Left lung (tissue), 10 donors: ENCODE results near the gene FGFR3. TPM values are rescaled to one million over a fixed set of nuclear protein-coding genes. Genes with fewer than 3 reads are reported as not detected.

Source experiments
- ATAC-seq: fragments of 200-7000 bp; cut with Tn5 transposase; one replicate; pipeline ENCODE4 v1.9.1; 2020; ENCODE audit warnings: moderate library complexity
- DNase-seq, 4 donors: peaks; one replicate each; pipeline ENCODE4 v3.0.0-alpha.2; 2013 to 2020
- H3K27ac ChIP-seq, 2 donors: fragments of 200-600 bp; sonication (generic) in 1 of 2; one replicate each; pipeline versions ENCODE4 v1.5.0 to v1.8.0; 2020 to 2021
- H3K27me3 ChIP-seq, 2 donors: fragments of 200-600 bp; sonication (generic) in 1 of 2; one replicate each; pipeline versions ENCODE4 v1.5.0 to v1.8.0; 2020 to 2021
- H3K36me3 ChIP-seq, 2 donors: fragments of 200-600 bp; sonication (generic) in 1 of 2; one replicate each; pipeline versions ENCODE4 v1.5.0 to v1.8.0; 2020 to 2021
- H3K4me1 ChIP-seq, 2 donors: fragments of 200-600 bp; one replicate each; pipeline ENCODE4 v1.8.0; 2021
- H3K4me3 ChIP-seq, 2 donors: fragments of 200-600 bp; sonication (generic) in 1 of 2; one replicate each; pipeline versions ENCODE4 v1.5.0 to v1.8.0; 2020 to 2021; ENCODE audit warnings: mild to moderate bottlenecking in 1 of 2
- H3K9me3 ChIP-seq, 2 donors: fragments of 200-600 bp; sonication (generic) in 1 of 2; one replicate each; pipeline versions ENCODE4 v1.5.0 to v1.8.0; 2020 to 2021
- CTCF ChIP-seq, 2 donors: fragments of 200-600 bp; sonication (generic) in 1 of 2; IDR thresholded peaks; one replicate each; pipeline versions ENCODE4 v1.5.0 to v1.8.0; 2021; ENCODE audit warnings: antibody characterized with exemption in 2 of 2
- intact Hi-C, 2 donors: fragments of 100-400 bp; cut with DNase I; formaldehyde crosslinking; loops; one replicate each; pipeline versions ENCODE4 v1.11.2 to v1.14.2; 2022
- polyA plus RNA-seq, 6 donors: library from polyadenylated mRNA; unstranded; fragments of 120-200 nt; gene quantifications; one replicate each; pipeline ENCODE4 v1.2.1, GENCODE V29; 2013; ENCODE audit not compliant: insufficient read length in 6 of 6
- total RNA-seq, 2 donors: library from RNA; stranded (reverse); fragmentation: NEBNext Ultra II Directional; extraction: Animal tissue kit (Norgen Biotek cat#: 25700); gene quantifications; one replicate each; pipeline ENCODE4 v1.2.1, GENCODE V29; 2021
- donor health status: DM: no; HTN: yes; CAD: no.
- donor health status: DM: no; HTN: no; CAD: no.

Gene FGFR3
- total and polyA plus RNA-seq, 8 donors = 10.8 to 134 (median 90.4) TPM

DNA sequence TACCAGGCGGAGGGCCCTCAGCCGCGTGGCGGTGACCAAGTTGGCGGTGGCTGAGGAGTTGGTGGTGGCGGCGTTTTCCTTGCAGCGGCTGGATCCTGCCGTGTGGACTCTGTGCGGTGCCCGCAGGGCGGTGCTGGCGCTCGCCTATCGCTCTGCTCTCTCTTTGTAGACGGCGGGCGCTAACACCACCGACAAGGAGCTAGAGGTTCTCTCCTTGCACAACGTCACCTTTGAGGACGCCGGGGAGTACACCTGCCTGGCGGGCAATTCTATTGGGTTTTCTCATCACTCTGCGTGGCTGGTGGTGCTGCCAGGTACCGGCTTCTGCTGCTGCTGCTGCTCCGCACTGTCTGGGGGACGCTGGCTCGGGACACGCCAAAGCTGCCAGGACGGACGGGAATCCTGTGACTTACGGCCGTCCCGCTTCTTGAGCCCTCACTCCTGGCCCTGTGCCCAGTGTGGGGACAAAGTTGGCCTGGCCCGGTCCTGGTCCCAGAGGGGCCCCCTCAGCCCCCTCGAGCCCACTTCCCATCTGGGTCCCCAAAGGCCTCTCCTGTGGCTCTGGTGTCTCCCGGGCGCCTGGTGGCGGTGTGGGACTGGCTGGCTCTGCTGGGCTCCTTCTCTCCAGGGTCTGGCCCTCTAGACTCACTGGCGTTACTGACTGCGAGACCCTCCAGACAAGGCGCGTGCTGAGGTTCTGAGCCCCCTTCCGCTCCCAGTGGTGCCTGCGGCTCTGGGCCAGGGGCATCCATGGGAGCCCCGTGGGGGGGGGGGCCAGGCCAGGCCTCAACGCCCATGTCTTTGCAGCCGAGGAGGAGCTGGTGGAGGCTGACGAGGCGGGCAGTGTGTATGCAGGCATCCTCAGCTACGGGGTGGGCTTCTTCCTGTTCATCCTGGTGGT is 10.7 kb downstream of the FGFR3 start:
- no peak for TF ChIP-seq CTCF (IDR thresholded peaks at IDR 0.05)
- DNase-seq (no peak), ATAC-seq (no peak)

GRCh38 chr4:1804638-1805492 is 11.8 kb downstream of the FGFR3 start:
- no peaks in the 10 kb centered on the region for H3K27me3 ChIP-seq
- H3K9me3 ChIP-seq = no peaks in the 10 kb centered on the region
- no peaks in the 10 kb centered on the region for H3K4me1 ChIP-seq
- H3K27ac ChIP-seq = no peak overlapping the region
- no peak overlapping the region for H3K4me3 ChIP-seq
- H3K36me3 ChIP-seq = no peaks in the 10 kb centered on the region
- no peak for ATAC-seq
- DNase-seq = no peak
- TF ChIP-seq CTCF (IDR thresholded peaks at IDR 0.05) = no peak
- intact Hi-C loops = no loop called here

More for the DNA sequence above, 10.7 kb downstream of the FGFR3 start:
- Histone ChIP-seq H3K36me3 (no peaks in the 10 kb centered on the region), H3K4me3 (no peak overlapping the region), H3K4me1 (no peaks in the 10 kb centered on the region), H3K27me3 (peaks cover 0 to 4% of the 10 kb centered on the region in 2 donors), H3K27ac (no peak overlapping the region), H3K9me3 (no peaks in the 10 kb centered on the region)
- intact Hi-C loops = no loop called here

GRCh38 chr4:1805493-1806222 is 12.6 kb downstream of the FGFR3 start:
- H3K36me3 ChIP-seq = no peaks in the 10 kb centered on the region
- ATAC-seq (no peak), DNase-seq (no peak)
- no peak overlapping the region for H3K27ac ChIP-seq
- no peak for TF ChIP-seq CTCF (IDR thresholded peaks at IDR 0.05)
- H3K9me3 ChIP-seq = no peaks in the 10 kb centered on the region
- intact Hi-C loops = no loop called here
- H3K4me1 ChIP-seq = no peaks in the 10 kb centered on the region
- no peak overlapping the region for H3K4me3 ChIP-seq
- no peaks in the 10 kb centered on the region for H3K27me3 ChIP-seq

DNA sequence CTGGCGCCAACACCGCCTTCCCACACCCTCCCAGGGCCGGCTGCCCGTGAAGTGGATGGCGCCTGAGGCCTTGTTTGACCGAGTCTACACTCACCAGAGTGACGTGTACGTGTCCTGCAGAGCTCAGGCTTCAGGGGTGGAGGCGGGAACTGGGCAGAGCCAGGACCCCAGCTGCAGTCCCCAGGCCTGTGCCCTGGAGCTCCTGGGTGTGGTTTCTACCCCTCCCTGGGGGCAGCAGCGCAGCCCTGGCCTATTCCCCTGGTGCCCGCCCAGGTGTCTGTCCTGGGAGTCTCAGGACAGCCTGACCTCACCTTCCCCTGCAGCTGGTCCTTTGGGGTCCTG is 13.1 kb downstream of the FGFR3 start:
- no peak for TF ChIP-seq CTCF (IDR thresholded peaks at IDR 0.05)
- no peak for ATAC-seq
- H3K36me3 ChIP-seq = peaks cover 0 to 3% of the 10 kb centered on the region in 2 donors
- no peaks in the 10 kb centered on the region for H3K27me3 ChIP-seq
- intact Hi-C loops = no loop called here
- H3K27ac ChIP-seq = no peak overlapping the region
- no peak overlapping the region for H3K4me3 ChIP-seq
- no peaks in the 10 kb centered on the region for H3K9me3 ChIP-seq
- no peak for DNase-seq
- no peaks in the 10 kb centered on the region for H3K4me1 ChIP-seq
